C1 segment of cervical spinal cord (tissue), 14 donors: ENCODE results near the gene IGFBP6.

ENCODE experiments used
- DNase-seq, 14 donors: peaks; one replicate each; lab custom pipeline; 2025; lab: John Stamatoyannopoulos, UW

IGFBP6 gene

GRCh38 chr12:53097564-53098353 is at the start of gene IGFBP6:
Gene IGFBP6 (plus strand): TSS chr12:53097667. CDS start chr12:53097718, 51 bp downstream.
- DNase-seq = peak in 5 of 14 donors; percentile 30 to 54 (median 33)

- peak in 12 of 14 donors; percentile 64 to 88 (median 76) for DNase-seq
Observed at GRCh38 chr12:53048033-53048779, 49.3 kb upstream of the IGFBP6 start.

GRCh38 chr12:53048780-53049401 is 48.6 kb upstream of the IGFBP6 start:
- DNase-seq = peak in 6 of 14 donors; percentile 47 to 73 (median 56)

- DNase-seq = peak in 5 of 14 donors; percentile 21 to 72 (median 54)
Observed at GRCh38 chr12:53049571-53050318, 47.7 kb upstream of the IGFBP6 start, which contains the start of gene TNS2. Gene TNS2 (plus strand): TSS chr12:53050065. CDS start chr12:53050186, 121 bp downstream.

- peak in 2 of 14 donors; percentile 62 to 70 for DNase-seq
Observed at GRCh38 chr12:53050426-53051057, 46.9 kb upstream of the IGFBP6 start.

- peak in 13 of 14 donors; percentile 39 to 92 (median 83) for DNase-seq
Observed at GRCh38 chr12:53051058-53051880, 46.2 kb upstream of the IGFBP6 start.

- no peak for DNase-seq
Observed at GRCh38 chr12:53051881-53052412, 45.5 kb upstream of the IGFBP6 start.

- peak in 13 of 14 donors; percentile 41 to 92 (median 79) for DNase-seq
Observed at GRCh38 chr12:53052419-53053217, 44.8 kb upstream of the IGFBP6 start.

- peak in 10 of 14 donors; percentile 35 to 76 (median 62) for DNase-seq
Observed at GRCh38 chr12:53053218-53054111, 44.0 kb upstream of the IGFBP6 start.

- peak; percentile 72 to 96 (median 90) for DNase-seq
Observed at GRCh38 chr12:53054112-53054878, 43.2 kb upstream of the IGFBP6 start.

GRCh38 chr12:53055471-53056266 is 41.8 kb upstream of the IGFBP6 start:
- DNase-seq = no peak

- DNase-seq = no peak
Observed at GRCh38 chr12:53056296-53056695, 41.2 kb upstream of the IGFBP6 start.

- DNase-seq = no peak
Observed at GRCh38 chr12:53056901-53057300, 40.6 kb upstream of the IGFBP6 start.

GRCh38 chr12:53057816-53058500 is 39.5 kb upstream of the IGFBP6 start:
- no peak for DNase-seq

- DNase-seq = no peak
Observed at GRCh38 chr12:53058674-53059433, 38.6 kb upstream of the IGFBP6 start.
